CD4-positive, alpha-beta memory T cell (primary cell): ENCODE data around the gene KIDINS220. TPM values are rescaled to one million over a fixed set of nuclear protein-coding genes. Genes with fewer than 3 reads are reported as not detected.

Experiments
- CTCF ChIA-PET: fragments of 350-600 bp; sonication (Branson Sonifier 250); formaldehyde crosslinking; loops from one replicate; lab custom pipeline; 2021; ENCODE audit warnings: inconsistent platforms; ENCODE audit not compliant: partially characterized antibody; lab: Charles Lee
- POLR2A ChIA-PET: fragments of 350-600 bp; sonication (Branson Sonifier 250); formaldehyde crosslinking; loops from one replicate; lab custom pipeline; 2021; ENCODE audit not compliant: partially characterized antibody; lab: Charles Lee
- DNase-seq, 5 donors: peaks; one replicate each; pipeline versions ENCODE4 v3.0.0 to v3.0.0-alpha.2; 2020 to 2022; ENCODE audit warnings: mixed read lengths in 1 of 5
- H3K27ac ChIP-seq: one replicate; pipeline ENCODE4 v1.7.0; 2013; ENCODE audit warnings: low read depth, low read length
- H3K27me3 ChIP-seq: 2 replicates; pipeline ENCODE4 v1.7.0; 2013; ENCODE audit warnings: mild to moderate bottlenecking, low read length, moderate library complexity; ENCODE audit not compliant: insufficient read depth
- H3K36me3 ChIP-seq: 2 replicates; pipeline ENCODE4 v1.7.0; 2013; ENCODE audit warnings: mild to moderate bottlenecking, low read length, moderate library complexity; ENCODE audit not compliant: insufficient read depth
- H3K4me1 ChIP-seq: 2 replicates; pipeline ENCODE4 v1.7.0; 2013; ENCODE audit warnings: mild to moderate bottlenecking, low read length, moderate library complexity; ENCODE audit not compliant: insufficient read depth
- H3K4me3 ChIP-seq, 2 donors: one replicate each; pipeline ENCODE4 v1.7.0; 2013; ENCODE audit warnings: low read length in 2 of 2, mild to moderate bottlenecking in 1 of 2
- H3K9me3 ChIP-seq, 2 donors: one replicate each; pipeline ENCODE4 v1.7.0; 2013; ENCODE audit warnings: low read length in 2 of 2, control low read depth in 1 of 2; ENCODE audit not compliant: control insufficient read depth in 1 of 2
- H3K27ac Mint-ChIP-seq, 7 donors: one replicate each; pipeline ENCODE4 v1.8.0; 2020 to 2021; ENCODE audit warnings: mixed read lengths in 7 of 7, mild to moderate bottlenecking in 6 of 7, inconsistent platforms in 3 of 7, moderate library complexity in 3 of 7
- H3K27me3 Mint-ChIP-seq, 2 donors: one replicate each; pipeline ENCODE4 v1.8.0; 2020 to 2021; ENCODE audit warnings: mixed read lengths in 2 of 2
- H3K36me3 Mint-ChIP-seq, 2 donors: one replicate each; pipeline ENCODE4 v1.8.0; 2020 to 2021; ENCODE audit warnings: mixed read lengths in 2 of 2, inconsistent platforms in 1 of 2, mild to moderate bottlenecking in 1 of 2
- H3K4me1 Mint-ChIP-seq, 4 donors: one replicate each; pipeline ENCODE4 v1.8.0; 2020 to 2021; ENCODE audit warnings: mixed read lengths in 4 of 4, mild to moderate bottlenecking in 1 of 4
- H3K4me3 Mint-ChIP-seq, 8 donors: one replicate each; pipeline ENCODE4 v1.8.0; 2020 to 2021; ENCODE audit warnings: mixed read lengths in 8 of 8, mild to moderate bottlenecking in 7 of 8, moderate library complexity in 6 of 8, inconsistent platforms in 3 of 8
- H3K9me3 Mint-ChIP-seq, 8 donors: one replicate each; pipeline ENCODE4 v1.8.0; 2020 to 2021; ENCODE audit warnings: mixed read lengths in 8 of 8, mild to moderate bottlenecking in 5 of 8, inconsistent platforms in 3 of 8, moderate library complexity in 1 of 8
- intact Hi-C: fragments of 100-400 bp; cut with micrococcal nuclease; formaldehyde crosslinking; loops from one replicate; pipeline ENCODE4 v1.15.1; 2023
- polyA plus RNA-seq, 2 donors: library from polyadenylated mRNA; unstranded; fragments of 300-500 nt; fragmentation: Illumina TruSeq; gene quantifications; one replicate each; pipeline ENCODE4 v1.2.3, GENCODE V29; 2021
- total RNA-seq, 2 experiments: library from RNA; stranded (reverse); gene quantifications; one replicate each; pipeline ENCODE4 v1.2.3, GENCODE V29; 2021

KIDINS220 gene
- total and polyA plus RNA-seq, 4 experiments from 2014 or later = 15.0 to 52.3 (median 39.8) TPM

DNA sequence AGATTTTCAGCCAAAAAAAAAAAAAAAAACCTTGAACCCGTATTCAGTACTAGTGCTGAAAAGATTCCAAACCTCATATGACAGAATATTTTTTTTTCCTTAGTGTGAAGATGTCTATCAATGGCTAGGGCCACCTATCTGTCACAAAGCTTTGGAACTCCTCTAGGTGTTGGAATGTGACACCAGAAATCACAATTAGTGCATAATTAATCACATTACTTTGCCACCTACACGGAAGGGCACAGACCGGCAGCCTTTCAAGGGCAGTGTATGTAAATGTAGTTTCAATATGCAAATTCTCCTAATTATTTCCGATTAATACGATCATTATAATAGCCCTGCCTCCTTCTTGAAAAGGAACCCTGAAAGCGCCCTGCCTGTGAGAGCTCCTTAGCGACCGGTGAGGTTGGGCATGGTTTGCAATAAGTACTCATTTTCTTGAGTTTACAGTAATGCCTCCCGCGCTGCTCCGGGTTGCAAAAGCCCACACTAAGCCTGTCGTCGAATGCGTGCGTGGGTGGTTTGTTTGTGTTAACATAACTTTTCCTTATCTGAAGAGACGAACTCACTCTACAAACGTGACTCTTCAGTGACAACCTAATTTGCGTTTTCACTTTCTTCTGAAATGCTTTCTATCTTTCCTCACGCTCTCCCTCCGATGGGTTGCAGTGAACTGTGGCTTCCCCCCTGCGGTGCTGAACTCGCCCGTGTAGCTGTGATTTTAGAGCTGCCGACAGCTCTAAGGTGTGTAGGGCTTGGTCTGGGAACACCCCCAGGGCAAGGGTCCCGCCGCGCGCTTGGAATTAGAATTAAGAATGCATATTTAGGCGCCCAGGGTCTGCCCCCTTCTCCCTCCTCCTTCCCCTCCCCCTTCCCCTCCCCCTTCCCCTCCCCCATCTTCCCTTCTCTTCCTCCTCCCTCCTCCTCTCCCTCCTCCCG lies 156.3 kb downstream of the KIDINS220 start:
- POLR2A ChIA-PET = interaction anchor here (0.5 to 5.2 kb wide), 48 partner anchors 8 to 1804 kb away, joined by 3 to 101 read pairs (median 5); partner anchors contain the start of genes KIDINS220 and RSAD2
- Mint-ChIP-seq H3K4me1 (peaks cover 32 to 61% (median 37%) of the 10 kb centered on the region in 4 donors), H3K27me3 (peaks cover 11 to 19% of the 10 kb centered on the region in 2 donors), H3K36me3 (peaks cover 0 to 28% of the 10 kb centered on the region in 2 donors), H3K4me3 (peak overlapping the region; percentile 86 to 94 (median 92)), H3K9me3 (peaks cover 0 to 5% (median under 1%) of the 10 kb centered on the region in 8 donors), H3K27ac (peak overlapping the region; percentile 89 to 97 (median 93))
- peak overlapping the region; percentile 39 to 82 for H3K4me3 ChIP-seq
- H3K27me3 ChIP-seq = peaks cover 4% of the 10 kb centered on the region
- H3K27ac ChIP-seq = peak overlapping the region; percentile 49
- CTCF ChIA-PET = interaction anchor here (0.8 to 5.2 kb wide), 9 partner anchors 137 to 1254 kb away, joined by 3 to 40 read pairs (median 6); no protein-coding TSS in a partner anchor
- DNase-seq = peak; percentile 68 to 88 (median 70)
- no peaks in the 10 kb centered on the region for H3K9me3 ChIP-seq
- H3K36me3 ChIP-seq = no peaks in the 10 kb centered on the region
- intact Hi-C loops = loop anchor here (1.0 to 10.0 kb wide), 7 partner anchors 106 to 956 kb away; partner anchors contain the start of genes KIDINS220 and MBOAT2
- H3K4me1 ChIP-seq = peaks cover 46% of the 10 kb centered on the region

DNA sequence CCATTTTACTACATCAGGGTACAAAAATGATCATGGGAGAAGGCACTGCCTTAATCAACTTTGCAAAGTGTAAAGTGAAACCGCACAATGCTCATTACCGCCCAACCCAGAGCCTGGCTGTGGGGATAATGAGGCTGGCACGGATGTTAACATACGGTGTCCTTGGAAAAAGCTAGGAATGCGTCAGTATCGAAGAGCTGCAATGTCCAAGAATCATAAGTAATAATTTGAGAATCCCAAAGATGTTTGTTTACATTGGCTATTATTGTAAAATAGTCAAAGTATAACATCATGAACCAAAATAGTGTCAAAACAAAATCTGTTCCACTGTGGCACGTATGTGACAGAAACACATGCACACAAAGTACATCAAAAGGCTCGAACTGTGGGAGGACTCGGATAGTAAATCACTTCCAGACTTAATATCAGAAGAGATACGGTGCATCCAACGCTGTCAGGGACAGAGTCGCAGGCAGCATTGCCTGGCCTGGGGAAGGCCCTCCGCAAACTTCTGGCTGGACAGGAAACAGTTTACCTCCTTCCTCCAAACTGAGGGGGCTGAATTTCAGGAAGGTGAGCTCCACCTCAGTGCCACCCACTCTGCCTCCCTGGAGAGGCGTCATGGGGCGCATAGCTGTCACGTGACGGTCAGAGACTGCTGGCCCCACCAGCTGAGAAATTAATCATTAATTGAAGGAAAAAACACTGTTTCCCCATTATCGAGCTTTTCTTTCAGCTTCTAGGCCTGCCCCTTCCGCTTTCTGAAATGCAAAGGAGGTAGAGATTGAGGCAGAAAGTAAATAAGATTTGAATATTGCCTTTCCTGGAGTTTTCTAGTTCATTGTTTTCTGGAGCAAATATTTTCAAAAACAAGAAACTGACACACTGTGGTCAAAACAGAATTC lies 157.3 kb downstream of the KIDINS220 start:
- no peak for DNase-seq
- peaks cover 0 to 11% (median 4%) of the 10 kb centered on the region in 8 donors for H3K9me3 Mint-ChIP-seq
- CTCF ChIA-PET = interaction anchor here (0.8 to 5.2 kb wide), 7 partner anchors 136 to 1253 kb away, joined by 3 to 40 read pairs (median 7); no protein-coding TSS in a partner anchor
- H3K36me3 Mint-ChIP-seq = peaks cover 0 to 28% of the 10 kb centered on the region in 2 donors
- H3K4me3 Mint-ChIP-seq = peak overlapping the region; percentile 72 to 94 (median 90)
- Histone ChIP-seq H3K4me3 (no peak overlapping the region), H3K27ac (peak overlapping the region; percentile 71), H3K27me3 (peaks cover 5% of the 10 kb centered on the region), H3K9me3 (no peaks in the 10 kb centered on the region), H3K36me3 (no peaks in the 10 kb centered on the region), H3K4me1 (peaks cover 42% of the 10 kb centered on the region)
- peaks cover 32 to 61% (median 37%) of the 10 kb centered on the region in 4 donors for H3K4me1 Mint-ChIP-seq
- peak overlapping the region; percentile 90 to 97 (median 92) for H3K27ac Mint-ChIP-seq
- POLR2A ChIA-PET = interaction anchor here (0.5 to 5.2 kb wide), 18 partner anchors 105 to 1253 kb away, joined by 3 to 101 read pairs (median 11); no protein-coding TSS in a partner anchor
- peaks cover 17 to 19% of the 10 kb centered on the region in 2 donors for H3K27me3 Mint-ChIP-seq
- intact Hi-C loops = loop anchor here (2.0 to 10.0 kb wide), 6 partner anchors 105 to 855 kb away; partner anchors contain the start of genes KIDINS220 and MBOAT2

DNA sequence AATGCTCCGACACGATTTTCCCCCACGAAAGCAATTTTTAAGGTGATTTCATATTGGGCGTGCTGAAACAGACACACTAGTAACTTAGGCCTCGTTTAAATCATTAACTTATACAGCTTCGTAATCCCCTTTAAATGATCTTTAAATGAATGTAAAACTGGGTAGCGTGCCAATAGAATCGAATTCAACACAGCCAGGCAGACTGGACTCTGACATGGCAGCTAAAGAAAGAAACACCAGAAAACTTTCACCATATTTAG lies 157.9 kb downstream of the KIDINS220 start:
- no peaks in the 10 kb centered on the region for H3K36me3 ChIP-seq
- H3K27ac ChIP-seq = peak overlapping the region; percentile 71
- Mint-ChIP-seq H3K36me3 (peaks cover 1 to 27% of the 10 kb centered on the region in 2 donors), H3K4me1 (peaks cover 30 to 57% (median 34%) of the 10 kb centered on the region in 4 donors), H3K4me3 (peak overlapping the region; percentile 52 to 94 (median 88)), H3K27me3 (peaks cover 19 to 20% of the 10 kb centered on the region in 2 donors), H3K27ac (peak overlapping the region; percentile 74 to 96 (median 92)), H3K9me3 (peaks cover 1 to 17% (median 9%) of the 10 kb centered on the region in 8 donors)
- H3K4me1 ChIP-seq = peaks cover 37% of the 10 kb centered on the region
- no peak for DNase-seq
- CTCF ChIA-PET = interaction anchor here (1.4 to 5.2 kb wide), 2 partner anchors 366 to 954 kb away, joined by 3 to 40 read pairs; no protein-coding TSS in a partner anchor
- intact Hi-C loops = no loop called here
- H3K27me3 ChIP-seq = peaks cover 5% of the 10 kb centered on the region
- peak overlapping the region in 1 of 2 donors; percentile 42 for H3K4me3 ChIP-seq
- H3K9me3 ChIP-seq = no peaks in the 10 kb centered on the region
- POLR2A ChIA-PET = interaction anchor here (0.5 to 5.2 kb wide), 8 partner anchors 104 to 953 kb away, joined by 3 to 101 read pairs (median 7); no protein-coding TSS in a partner anchor

Other genes with a start within 250 kb of the KIDINS220 start
- gene ID2, start 155.6 kb downstream of the KIDINS220 start, total RNA-seq = 10 to 100 TPM; 50.8 to 56.4 TPM
- gene ID2, start 155.6 kb downstream of the KIDINS220 start, polyA plus RNA-seq = 100 to 1,000 TPM; 138 to 191 TPM
- gene MBOAT2, start 166.1 kb upstream of the KIDINS220 start, total RNA-seq = 1 to 10 TPM; 1.5 to 2.0 TPM
- gene MBOAT2, start 166.1 kb upstream of the KIDINS220 start, polyA plus RNA-seq = 1 to 10 TPM in 1 of 2 donors, under 1 TPM in 1; 0.20 to 1.9 TPM